ENCODE measurements around the gene BCAR1. TPM values are rescaled to one million over a fixed set of nuclear protein-coding genes. Genes with fewer than 3 reads are reported as not detected.
A peak's percentile ranks its signal among the peaks of the same experiment; 100 is the strongest.

Gene BCAR1
- total RNA-seq, 4 donors from 2014 or later: 125 to 201 (median 154) TPM

GRCh38 chr16:75250089-75250808, 1.2 kb downstream of the BCAR1 start:
- Histone ChIP-seq H3K9me3 (no peaks in the 10 kb centered on the region), H3K27ac (peak overlapping the region; percentile 94 to 97 (median 96)), H3K4me1 (peaks cover 73 to 93% (median 84%) of the 10 kb centered on the region in 4 donors), H3K4me3 (peak overlapping the region; percentile 78 to 91 (median 86)), H3K27me3 (no peaks in the 10 kb centered on the region), H3K36me3 (no peaks in the 10 kb centered on the region)
- intact Hi-C loops (cut with DNase I; ENCODE audit: low total_unique reads): no loop called here
- in situ Hi-C loops (cut with MboI; ENCODE audit: low pct_ligation_motif_present in 1 of 4, low pct_unique_long_range_greater_than_20kb in 1 of 4, low sequenced_read_pairs in 3 of 4): no loop called here
- peak; percentile 81 for DNase-seq
- WGBS, 2 donors (ENCODE audit: low coverage in 1 of 2): 6% methylated on average over 26 of the region's 29 CpGs; no CpG with 5 or more reads in 1 of the 2 donors
- TF ChIP-seq POLR2A (IDR thresholded peaks at IDR 0.05) (peak; percentile 37), EP300 (IDR thresholded peaks at IDR 0.05; ENCODE audit: low read depth) (no peak), CTCF (IDR thresholded peaks at IDR 0.05) (no peak), POLR2AphosphoS5 (IDR thresholded peaks at IDR 0.05) (peak; percentile 31 to 69 (median 65))

- WGBS, 2 donors (ENCODE audit: low coverage in 1 of 2): 81% methylated on average over 5 of the region's 5 CpGs; no CpG with 5 or more reads in 1 of the 2 donors
- in situ Hi-C loops (cut with MboI; ENCODE audit: low pct_ligation_motif_present in 1 of 4, low pct_unique_long_range_greater_than_20kb in 1 of 4, low sequenced_read_pairs in 3 of 4): loop anchor here in 1 of 4 donors (10.0 kb wide), 1 partner anchor 135 kb away; no protein-coding TSS in a partner anchor
- peaks cover 76 to 93% (median 86%) of the 10 kb centered on the region in 4 donors for H3K4me1 ChIP-seq
- no peak for DNase-seq
- TF ChIP-seq EP300 (IDR thresholded peaks at IDR 0.05; ENCODE audit: low read depth) (no peak), POLR2AphosphoS5 (IDR thresholded peaks at IDR 0.05) (no peak), POLR2A (IDR thresholded peaks at IDR 0.05) (no peak), CTCF (IDR thresholded peaks at IDR 0.05) (no peak)
- peak overlapping the region in 3 of 4 donors; percentile 78 to 91 (median 87) for H3K4me3 ChIP-seq
- H3K27ac ChIP-seq: peak overlapping the region; percentile 94 to 97 (median 96)
- no peaks in the 10 kb centered on the region for H3K9me3 ChIP-seq
- H3K36me3 ChIP-seq: no peaks in the 10 kb centered on the region
- intact Hi-C loops (cut with DNase I; ENCODE audit: low total_unique reads): no loop called here
- no peaks in the 10 kb centered on the region for H3K27me3 ChIP-seq
These were observed 2.0 kb downstream of the BCAR1 start for GRCh38 chr16:75249441-75249840.

GRCh38 chr16:75248536-75249380, 2.7 kb downstream of the BCAR1 start:
- Histone ChIP-seq H3K4me3 (peak overlapping the region in 1 of 4 donors; percentile 91), H3K4me1 (peaks cover 78 to 93% (median 88%) of the 10 kb centered on the region in 4 donors), H3K27me3 (no peaks in the 10 kb centered on the region), H3K9me3 (no peaks in the 10 kb centered on the region), H3K27ac (peak overlapping the region; percentile 94 to 97 (median 96)), H3K36me3 (no peaks in the 10 kb centered on the region)
- in situ Hi-C loops (cut with MboI; ENCODE audit: low pct_ligation_motif_present in 1 of 4, low pct_unique_long_range_greater_than_20kb in 1 of 4, low sequenced_read_pairs in 3 of 4): loop anchor here in 1 of 4 donors (10.0 kb wide), 1 partner anchor 136 kb away; no protein-coding TSS in a partner anchor
- no peak for DNase-seq
- intact Hi-C loops (cut with DNase I; ENCODE audit: low total_unique reads): no loop called here
- no peak for TF ChIP-seq EP300 (IDR thresholded peaks at IDR 0.05; ENCODE audit: low read depth)
- TF ChIP-seq POLR2A (IDR thresholded peaks at IDR 0.05): no peak
- TF ChIP-seq CTCF (IDR thresholded peaks at IDR 0.05): no peak
- TF ChIP-seq POLR2AphosphoS5 (IDR thresholded peaks at IDR 0.05): no peak
- 76% methylated on average over 17 of the region's 17 CpGs; no CpG with 5 or more reads in 1 of the 2 donors for WGBS, 2 donors (ENCODE audit: low coverage in 1 of 2)

GRCh38 chr16:75248142-75248535, 3.3 kb downstream of the BCAR1 start:
- in situ Hi-C loops (cut with MboI; ENCODE audit: low pct_ligation_motif_present in 1 of 4, low pct_unique_long_range_greater_than_20kb in 1 of 4, low sequenced_read_pairs in 3 of 4) (loop anchor here in 1 of 4 donors (10.0 kb wide), 1 partner anchor 137 kb away; no protein-coding TSS in a partner anchor), intact Hi-C loops (cut with DNase I; ENCODE audit: low total_unique reads) (no loop called here)
- TF ChIP-seq POLR2A (IDR thresholded peaks at IDR 0.05) (peak; percentile 15), EP300 (IDR thresholded peaks at IDR 0.05; ENCODE audit: low read depth) (no peak)
- H3K36me3 ChIP-seq: no peaks in the 10 kb centered on the region
- no peaks in the 10 kb centered on the region for H3K27me3 ChIP-seq
- H3K4me3 ChIP-seq: no peak overlapping the region
- H3K9me3 ChIP-seq: no peaks in the 10 kb centered on the region
- H3K4me1 ChIP-seq: peaks cover 71 to 91% (median 82%) of the 10 kb centered on the region in 4 donors
- peak overlapping the region; percentile 94 to 97 (median 96) for H3K27ac ChIP-seq
- whole genome bisulfite sequencing, 2 donors (ENCODE audit: low coverage in 1 of 2): 39% methylated on average over 10 of the region's 13 CpGs; no CpG with 5 or more reads in 1 of the 2 donors
- peak; percentile 52 for DNase-seq

Measured in transverse colon (tissue), 4 donors.